ENCODE measurements around the gene SEC63.
"Not testable (repeated sequence)": the region's sequence is repeated elsewhere in the genome, so short reads cannot be mapped to it uniquely, and the experiment has no call there.

SEC63 gene

GRCh38 chr6:107867302-107867615 lies 90.7 kb downstream of the SEC63 start:
- H3K4me3 ChIP-seq (ENCODE audit: low read depth, low read length) = no peak overlapping the region

- H3K4me3 ChIP-seq (ENCODE audit: low read depth, low read length) = no peak overlapping the region
Measured at GRCh38 chr6:107866606-107867301, 91.3 kb downstream of the SEC63 start.

- H3K4me3 ChIP-seq (ENCODE audit: low read depth, low read length) = no peak overlapping the region
Measured at GRCh38 chr6:107864226-107865127, 93.5 kb downstream of the SEC63 start.

GRCh38 chr6:107862383-107862782 lies 95.6 kb downstream of the SEC63 start:
- H3K4me3 ChIP-seq (ENCODE audit: low read depth, low read length) = no peak overlapping the region

GRCh38 chr6:107860963-107861362 lies 97.0 kb downstream of the SEC63 start:
- not testable (repeated sequence) for H3K4me3 ChIP-seq (ENCODE audit: low read depth, low read length)

GRCh38 chr6:107860144-107860543 lies 97.9 kb downstream of the SEC63 start:
- not testable (repeated sequence) for H3K4me3 ChIP-seq (ENCODE audit: low read depth, low read length)

GRCh38 chr6:107853230-107853629 lies 104.8 kb downstream of the SEC63 start:
- H3K4me3 ChIP-seq (ENCODE audit: low read depth, low read length) = no peak overlapping the region

GRCh38 chr6:107849325-107849724 lies 108.7 kb downstream of the SEC63 start:
- H3K4me3 ChIP-seq (ENCODE audit: low read depth, low read length) = no peak overlapping the region

- H3K4me3 ChIP-seq (ENCODE audit: low read depth, low read length) = peak overlapping the region; percentile 39
Measured at GRCh38 chr6:107847844-107848802, 109.9 kb downstream of the SEC63 start.

GRCh38 chr6:107846262-107846795 lies 111.7 kb downstream of the SEC63 start:
- H3K4me3 ChIP-seq (ENCODE audit: low read depth, low read length) = no peak overlapping the region

- H3K4me3 ChIP-seq (ENCODE audit: low read depth, low read length) = no peak overlapping the region
Measured at GRCh38 chr6:107845777-107846176, 112.2 kb downstream of the SEC63 start.

- no peak overlapping the region for H3K4me3 ChIP-seq (ENCODE audit: low read depth, low read length)
Measured at GRCh38 chr6:107843400-107843799, 114.6 kb downstream of the SEC63 start.

GRCh38 chr6:107841275-107841670 lies 116.7 kb downstream of the SEC63 start:
- H3K4me3 ChIP-seq (ENCODE audit: low read depth, low read length) = no peak overlapping the region

GRCh38 chr6:107840636-107841274 lies 117.3 kb downstream of the SEC63 start:
- no peak overlapping the region for H3K4me3 ChIP-seq (ENCODE audit: low read depth, low read length)

- no peak overlapping the region for H3K4me3 ChIP-seq (ENCODE audit: low read depth, low read length)
Measured at GRCh38 chr6:107833136-107833535, 124.9 kb downstream of the SEC63 start.

- no peak overlapping the region for H3K4me3 ChIP-seq (ENCODE audit: low read depth, low read length)
Measured at GRCh38 chr6:107832151-107833056, 125.6 kb downstream of the SEC63 start.

- no peak overlapping the region for H3K4me3 ChIP-seq (ENCODE audit: low read depth, low read length)
Measured at GRCh38 chr6:107830060-107830459, 127.9 kb downstream of the SEC63 start.

GRCh38 chr6:107827541-107827940 lies 130.5 kb downstream of the SEC63 start:
- no peak overlapping the region for H3K4me3 ChIP-seq (ENCODE audit: low read depth, low read length)

- H3K4me3 ChIP-seq (ENCODE audit: low read depth, low read length) = no peak overlapping the region
Measured at GRCh38 chr6:107823047-107823557, 134.9 kb downstream of the SEC63 start.

All from iPS-11a (cell line).